ENCODE measurements around the gene STK24. TPM values are rescaled to one million over a fixed set of nuclear protein-coding genes. Genes with fewer than 3 reads are reported as not detected.
A peak's percentile ranks its signal among the peaks of the same experiment; 100 is the strongest.

The STK24 gene
- total RNA-seq, 1 experiment from 2014 or later = 51.2 TPM

- BruUV-seq (replicated peaks) = no TSS peak
Observed at GRCh38 chr13:98581381-98581780, 4.5 kb upstream of the STK24 start.

DNA sequence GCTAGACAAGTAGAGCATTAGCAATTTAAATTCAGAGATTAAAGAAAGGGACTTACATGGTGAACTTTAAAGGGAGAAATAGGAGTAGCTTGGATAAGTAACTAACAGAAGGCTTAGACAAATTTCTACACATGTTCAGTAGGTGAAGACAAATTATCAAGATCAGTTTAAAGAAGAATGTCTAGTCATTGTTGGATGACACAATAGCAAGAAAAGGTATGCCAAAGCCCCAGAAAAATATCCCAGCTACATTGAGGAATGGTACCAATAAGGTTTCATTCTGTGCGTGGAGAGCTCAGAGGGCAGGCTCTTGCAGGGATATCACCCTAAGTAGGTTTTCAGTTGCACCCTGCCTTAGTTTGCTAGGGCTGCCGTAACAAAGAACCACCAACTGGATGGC, 3.5 kb upstream of the STK24 start:
- CTCF ChIA-PET = no interaction called here
- intact Hi-C loops (cut with micrococcal nuclease; ENCODE audit: unreplicated experiment) = no loop called here

More at GRCh38 chr13:98581381-98581780, 4.5 kb upstream of the STK24 start:
- no peak for DNase-seq
- TF ChIP-seq, protein P1, sequence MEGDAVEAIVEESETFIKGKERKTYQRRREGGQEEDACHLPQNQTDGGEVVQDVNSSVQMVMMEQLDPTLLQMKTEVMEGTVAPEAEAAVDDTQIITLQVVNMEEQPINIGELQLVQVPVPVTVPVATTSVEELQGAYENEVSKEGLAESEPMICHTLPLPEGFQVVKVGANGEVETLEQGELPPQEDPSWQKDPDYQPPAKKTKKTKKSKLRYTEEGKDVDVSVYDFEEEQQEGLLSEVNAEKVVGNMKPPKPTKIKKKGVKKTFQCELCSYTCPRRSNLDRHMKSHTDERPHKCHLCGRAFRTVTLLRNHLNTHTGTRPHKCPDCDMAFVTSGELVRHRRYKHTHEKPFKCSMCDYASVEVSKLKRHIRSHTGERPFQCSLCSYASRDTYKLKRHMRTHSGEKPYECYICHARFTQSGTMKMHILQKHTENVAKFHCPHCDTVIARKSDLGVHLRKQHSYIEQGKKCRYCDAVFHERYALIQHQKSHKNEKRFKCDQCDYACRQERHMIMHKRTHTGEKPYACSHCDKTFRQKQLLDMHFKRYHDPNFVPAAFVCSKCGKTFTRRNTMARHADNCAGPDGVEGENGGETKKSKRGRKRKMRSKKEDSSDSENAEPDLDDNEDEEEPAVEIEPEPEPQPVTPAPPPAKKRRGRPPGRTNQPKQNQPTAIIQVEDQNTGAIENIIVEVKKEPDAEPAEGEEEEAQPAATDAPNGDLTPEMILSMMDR (IDR thresholded peaks at IDR 0.05; ENCODE audit: unreplicated experiment) = no peak
- intact Hi-C loops (cut with micrococcal nuclease; ENCODE audit: unreplicated experiment) = no loop called here
- Mint-ChIP-seq H3K27ac (ENCODE audit: unreplicated experiment) (no peak overlapping the region), H3K9me3 (ENCODE audit: low read depth, unreplicated experiment) (no peaks in the 10 kb centered on the region), H3K36me3 (ENCODE audit: insufficient read depth, unreplicated experiment) (peaks cover 8% of the 10 kb centered on the region), H3K27me3 (ENCODE audit: unreplicated experiment) (no peaks in the 10 kb centered on the region), H3K4me1 (ENCODE audit: low read depth, unreplicated experiment) (peaks cover 9% of the 10 kb centered on the region), H3K4me3 (ENCODE audit: low read depth, unreplicated experiment) (no peak overlapping the region)
- CTCF ChIA-PET = no interaction called here

DNA sequence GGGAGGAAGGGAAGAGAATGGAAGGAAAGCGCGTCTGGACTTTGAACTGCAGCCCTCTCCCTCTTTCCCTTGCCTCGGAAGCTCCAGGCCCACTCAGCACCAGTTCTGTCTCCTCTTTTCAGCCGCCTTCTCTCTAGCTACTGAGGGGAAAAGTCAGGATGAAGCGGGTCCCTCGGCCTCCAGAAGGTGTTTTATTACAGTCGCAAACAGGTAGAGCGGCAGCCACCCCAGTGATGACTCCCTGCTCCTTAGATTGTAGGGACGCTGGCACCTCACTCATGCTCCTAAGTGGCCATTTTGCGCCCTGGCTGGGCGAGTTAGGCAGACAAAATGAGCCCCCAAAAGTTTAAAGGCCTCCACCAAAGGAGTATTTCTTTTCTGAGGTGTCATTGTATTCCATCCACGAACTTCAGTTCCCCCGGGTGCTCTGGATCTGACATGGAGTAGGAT, 954 bp upstream of the STK24 start:
- DNase-seq = no peak
- Mint-ChIP-seq H3K4me3 (ENCODE audit: low read depth, unreplicated experiment) (peak overlapping the region; percentile 64), H3K36me3 (ENCODE audit: insufficient read depth, unreplicated experiment) (peaks cover 23% of the 10 kb centered on the region), H3K27me3 (ENCODE audit: unreplicated experiment) (no peaks in the 10 kb centered on the region), H3K9me3 (ENCODE audit: low read depth, unreplicated experiment) (no peaks in the 10 kb centered on the region), H3K4me1 (ENCODE audit: low read depth, unreplicated experiment) (peaks cover 6% of the 10 kb centered on the region), H3K27ac (ENCODE audit: unreplicated experiment) (peak overlapping the region; percentile 50)
- TF ChIP-seq, protein P1 (IDR thresholded peaks at IDR 0.05; ENCODE audit: unreplicated experiment) = no peak
- intact Hi-C loops (cut with micrococcal nuclease; ENCODE audit: unreplicated experiment) = no loop called here
- CTCF ChIA-PET = no interaction called here
- BruUV-seq (replicated peaks) = no TSS peak

More for the DNA sequence above, 3.5 kb upstream of the STK24 start:
- Mint-ChIP-seq H3K4me3 (ENCODE audit: low read depth, unreplicated experiment) (no peak overlapping the region), H3K36me3 (ENCODE audit: insufficient read depth, unreplicated experiment) (peaks cover 13% of the 10 kb centered on the region), H3K4me1 (ENCODE audit: low read depth, unreplicated experiment) (peaks cover 9% of the 10 kb centered on the region), H3K9me3 (ENCODE audit: low read depth, unreplicated experiment) (no peaks in the 10 kb centered on the region), H3K27me3 (ENCODE audit: unreplicated experiment) (no peaks in the 10 kb centered on the region), H3K27ac (ENCODE audit: unreplicated experiment) (no peak overlapping the region)
- TF ChIP-seq, protein P1 (IDR thresholded peaks at IDR 0.05; ENCODE audit: unreplicated experiment) = no peak
- no TSS peak for BruUV-seq (replicated peaks)
- DNase-seq = no peak

- peak; percentile 7 for DNase-seq
- no TSS peak for BruUV-seq (replicated peaks)
- H3K36me3 Mint-ChIP-seq (ENCODE audit: insufficient read depth, unreplicated experiment) = peaks cover 31% of the 10 kb centered on the region
- H3K27me3 Mint-ChIP-seq (ENCODE audit: unreplicated experiment) = no peaks in the 10 kb centered on the region
- H3K9me3 Mint-ChIP-seq (ENCODE audit: low read depth, unreplicated experiment) = no peaks in the 10 kb centered on the region
- intact Hi-C loops (cut with micrococcal nuclease; ENCODE audit: unreplicated experiment) = no loop called here
- TF ChIP-seq, protein P1 (IDR thresholded peaks at IDR 0.05; ENCODE audit: unreplicated experiment) = no peak
- no peak overlapping the region for H3K27ac Mint-ChIP-seq (ENCODE audit: unreplicated experiment)
- peak overlapping the region; percentile 69 for H3K4me3 Mint-ChIP-seq (ENCODE audit: low read depth, unreplicated experiment)
- CTCF ChIA-PET = interaction anchor here (0.6 to 0.7 kb wide), 2 partner anchors 86 to 606 kb away, joined by 3 to 4 read pairs; no protein-coding TSS in a partner anchor
- peaks cover 8% of the 10 kb centered on the region for H3K4me1 Mint-ChIP-seq (ENCODE audit: low read depth, unreplicated experiment)
Observed at GRCh38 chr13:98576200-98576945, 534 bp downstream of the STK24 start.

All from Calu3 (cell line).